ENCODE data around the gene MANBA.

- TF ChIP-seq CTCF (IDR thresholded peaks at IDR 0.05) (no peak), ZFX (IDR thresholded peaks at IDR 0.05; ENCODE audit: borderline replicate concordance) (no peak)
Measured at GRCh38 chr4:102584091-102584490, 176.7 kb downstream of the MANBA start.

All from 22Rv1 (cell line).